Activated T-cell treated with anti-CD3 and anti-CD28 coated beads, Interleukin-2, amount 50 U/mL, for 72 hours (primary cell): ENCODE data around the gene MYRIP. TPM values are rescaled to one million over a fixed set of nuclear protein-coding genes. Genes with fewer than 3 reads are reported as not detected.
"Not testable (repeated sequence)": the region's sequence is repeated elsewhere in the genome, so short reads cannot be mapped to it uniquely, and the experiment has no call there.

Source experiments
- ATAC-seq, 2 donors: fragments of 150-1000 bp; cut with Tn5 transposase; replicated peaks in 1 of 2; 2 replicates each; pipeline ENCODE4 v1.10.0; 2021; ENCODE audit warnings: moderate library complexity in 2 of 2, mild to moderate bottlenecking in 1 of 2
- DNase-seq, 2 donors: peaks; one replicate each; pipeline ENCODE4 v3.0.0; 2021 to 2022; ENCODE audit warnings: mixed read lengths in 1 of 2
- H3K27ac Mint-ChIP-seq: one replicate; pipeline ENCODE4 v1.8.0; 2022; ENCODE audit warnings: mild to moderate bottlenecking, moderate library complexity, mixed read lengths
- H3K27me3 Mint-ChIP-seq: one replicate; pipeline ENCODE4 v1.8.0; 2022; ENCODE audit warnings: low read depth, mixed read lengths
- H3K36me3 Mint-ChIP-seq, 2 donors: one replicate each; pipeline ENCODE4 v1.8.0; 2022; ENCODE audit warnings: mixed read lengths in 2 of 2, mild to moderate bottlenecking in 1 of 2; ENCODE audit not compliant: insufficient read depth in 2 of 2
- H3K4me1 Mint-ChIP-seq: one replicate; pipeline ENCODE4 v1.8.0; 2022; ENCODE audit warnings: low read depth, mixed read lengths
- H3K4me3 Mint-ChIP-seq, 2 donors: one replicate each; pipeline ENCODE4 v1.8.0; 2022; ENCODE audit warnings: mild to moderate bottlenecking in 2 of 2, mixed read lengths in 2 of 2, moderate library complexity in 2 of 2
- H3K9me3 Mint-ChIP-seq, 2 donors: one replicate each; pipeline ENCODE4 v1.8.0; 2022; ENCODE audit warnings: mixed read lengths in 2 of 2
- total RNA-seq, 2 donors: library from RNA; stranded (reverse); gene quantifications; one replicate each; pipeline ENCODE4 v1.2.3, GENCODE V29; 2022

Gene MYRIP
- total RNA-seq, 2 donors from 2014 or later = not detected

DNA sequence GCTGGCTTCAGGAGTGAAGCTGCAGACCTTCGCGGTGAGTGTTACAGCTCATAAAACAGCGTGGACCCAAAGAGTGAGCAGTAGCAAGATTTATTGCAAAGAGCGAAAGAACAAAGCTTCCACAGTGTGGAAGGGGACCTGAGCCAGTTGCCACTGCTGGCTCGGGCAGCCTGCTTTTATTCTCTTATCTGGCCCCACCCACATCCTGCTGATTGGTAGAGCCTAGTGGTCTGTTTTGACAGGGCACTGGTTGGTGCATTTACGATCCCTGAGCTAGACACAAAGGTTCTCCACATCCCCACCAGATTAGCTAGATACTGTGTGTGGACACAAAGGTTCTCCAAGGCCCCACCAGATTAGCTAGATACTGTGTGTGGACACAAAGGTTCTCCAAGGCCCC lies 267.7 kb downstream of the MYRIP start:
- not testable (repeated sequence) for H3K4me1 Mint-ChIP-seq, H3K4me3 Mint-ChIP-seq, H3K36me3 Mint-ChIP-seq, ATAC-seq, H3K27ac Mint-ChIP-seq, DNase-seq, H3K9me3 Mint-ChIP-seq
- peaks cover 16% of the 10 kb centered on the region for H3K27me3 Mint-ChIP-seq

DNA sequence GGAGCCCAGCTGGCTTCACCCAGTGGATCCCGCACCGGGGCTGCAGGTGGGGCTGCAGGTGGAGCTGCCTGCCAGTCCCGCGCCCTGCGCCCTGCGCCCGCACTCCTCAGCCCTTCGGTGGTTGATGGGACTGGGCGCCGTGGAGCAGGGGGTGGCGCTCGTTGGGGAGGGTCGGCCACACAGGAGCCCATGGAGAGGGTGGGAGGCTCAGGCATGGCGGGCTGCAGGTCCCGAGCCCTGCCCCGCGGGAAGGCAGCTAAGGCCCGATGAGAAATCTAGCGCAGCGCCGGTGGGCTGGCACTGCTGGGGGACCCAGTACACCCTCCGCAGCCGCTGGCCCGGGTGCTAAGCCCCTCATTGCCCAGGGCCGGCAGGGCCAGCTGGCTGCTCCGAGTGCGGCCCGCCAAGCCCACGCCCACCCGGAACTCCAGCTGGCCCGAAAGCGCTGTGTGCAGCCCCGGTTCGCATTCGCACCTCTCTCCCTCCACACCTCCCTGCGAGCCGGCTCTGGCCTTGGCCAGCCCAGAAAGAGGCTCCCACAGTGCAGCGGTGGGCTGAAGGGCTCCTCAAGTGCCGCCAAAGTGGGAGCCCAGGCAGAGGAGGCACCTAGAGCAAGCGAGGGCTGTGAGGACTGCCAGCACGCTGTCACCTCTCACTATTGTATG lies 268.6 kb downstream of the MYRIP start:
- H3K4me3 Mint-ChIP-seq, DNase-seq, H3K27ac Mint-ChIP-seq, ATAC-seq, H3K9me3 Mint-ChIP-seq, H3K36me3 Mint-ChIP-seq, H3K4me1 Mint-ChIP-seq: not testable (repeated sequence)
- H3K27me3 Mint-ChIP-seq = peaks cover 15% of the 10 kb centered on the region

GRCh38 chr3:40078590-40078989 lies 269.2 kb downstream of the MYRIP start:
- H3K27ac Mint-ChIP-seq = no peak overlapping the region
- H3K4me3 Mint-ChIP-seq = no peak overlapping the region

GRCh38 chr3:40079203-40079846 lies 269.9 kb downstream of the MYRIP start:
- no peak for DNase-seq
- no peak overlapping the region for H3K4me3 Mint-ChIP-seq
- H3K4me1 Mint-ChIP-seq = no peaks in the 10 kb centered on the region
- H3K27me3 Mint-ChIP-seq = peaks cover 8% of the 10 kb centered on the region
- no peaks in the 10 kb centered on the region for H3K36me3 Mint-ChIP-seq
- no peak for ATAC-seq
- H3K27ac Mint-ChIP-seq = no peak overlapping the region
- peaks cover 0 to 3% of the 10 kb centered on the region in 2 donors for H3K9me3 Mint-ChIP-seq

More at GRCh38 chr3:40078590-40078989, 269.2 kb downstream of the MYRIP start:
- ATAC-seq (no peak), DNase-seq (no peak)
- no peaks in the 10 kb centered on the region for H3K36me3 Mint-ChIP-seq
- H3K4me1 Mint-ChIP-seq = no peaks in the 10 kb centered on the region
- H3K9me3 Mint-ChIP-seq = peaks cover 0 to 3% of the 10 kb centered on the region in 2 donors
- peaks cover 8% of the 10 kb centered on the region for H3K27me3 Mint-ChIP-seq

- H3K4me1 Mint-ChIP-seq = no peaks in the 10 kb centered on the region
- ATAC-seq = no peak
- H3K4me3 Mint-ChIP-seq = no peak overlapping the region
Observed at GRCh38 chr3:40079847-40080240, 270.4 kb downstream of the MYRIP start.

DNA sequence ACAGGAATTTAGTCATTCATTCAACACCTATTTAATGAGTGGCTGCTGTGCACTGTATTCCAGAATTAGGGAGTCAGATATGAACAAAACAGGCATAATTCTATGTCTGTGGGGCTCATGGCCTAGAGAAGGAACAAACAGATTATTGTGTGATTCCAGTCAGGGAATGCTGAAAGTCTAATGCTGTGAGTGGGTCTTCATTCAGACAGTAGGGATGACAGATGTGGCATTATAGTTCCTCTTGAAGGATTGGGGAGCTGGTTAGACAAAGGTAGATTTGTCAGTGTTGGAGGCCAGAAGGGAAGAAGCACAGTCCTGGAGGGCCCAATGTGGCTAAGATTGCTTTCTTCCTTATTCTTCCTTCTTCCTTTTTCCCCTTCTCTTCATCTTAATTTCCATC lies 273.7 kb downstream of the MYRIP start:
- Mint-ChIP-seq H3K4me1 (no peaks in the 10 kb centered on the region), H3K36me3 (no peaks in the 10 kb centered on the region), H3K4me3 (no peak overlapping the region), H3K9me3 (peaks cover 0 to 3% of the 10 kb centered on the region in 2 donors), H3K27ac (no peak overlapping the region), H3K27me3 (peaks cover 8% of the 10 kb centered on the region)
- DNase-seq = no peak
- no peak for ATAC-seq

More at GRCh38 chr3:40079847-40080240, 270.4 kb downstream of the MYRIP start:
- H3K27ac Mint-ChIP-seq = no peak overlapping the region
- no peaks in the 10 kb centered on the region for H3K36me3 Mint-ChIP-seq
- no peak for DNase-seq
- peaks cover 8% of the 10 kb centered on the region for H3K27me3 Mint-ChIP-seq
- H3K9me3 Mint-ChIP-seq = peaks cover 0 to 3% of the 10 kb centered on the region in 2 donors

- H3K36me3 Mint-ChIP-seq, H3K4me3 Mint-ChIP-seq, H3K27me3 Mint-ChIP-seq, DNase-seq, H3K9me3 Mint-ChIP-seq, H3K4me1 Mint-ChIP-seq, H3K27ac Mint-ChIP-seq, ATAC-seq: not testable (repeated sequence)
Observed at GRCh38 chr3:40084424-40084823, 275.0 kb downstream of the MYRIP start.

GRCh38 chr3:40086890-40087883 lies 277.8 kb downstream of the MYRIP start:
- no peak for ATAC-seq
- Mint-ChIP-seq H3K4me3 (no peak overlapping the region), H3K27me3 (no peaks in the 10 kb centered on the region), H3K36me3 (no peaks in the 10 kb centered on the region), H3K4me1 (no peaks in the 10 kb centered on the region), H3K9me3 (no peaks in the 10 kb centered on the region), H3K27ac (no peak overlapping the region)
- no peak for DNase-seq

DNA sequence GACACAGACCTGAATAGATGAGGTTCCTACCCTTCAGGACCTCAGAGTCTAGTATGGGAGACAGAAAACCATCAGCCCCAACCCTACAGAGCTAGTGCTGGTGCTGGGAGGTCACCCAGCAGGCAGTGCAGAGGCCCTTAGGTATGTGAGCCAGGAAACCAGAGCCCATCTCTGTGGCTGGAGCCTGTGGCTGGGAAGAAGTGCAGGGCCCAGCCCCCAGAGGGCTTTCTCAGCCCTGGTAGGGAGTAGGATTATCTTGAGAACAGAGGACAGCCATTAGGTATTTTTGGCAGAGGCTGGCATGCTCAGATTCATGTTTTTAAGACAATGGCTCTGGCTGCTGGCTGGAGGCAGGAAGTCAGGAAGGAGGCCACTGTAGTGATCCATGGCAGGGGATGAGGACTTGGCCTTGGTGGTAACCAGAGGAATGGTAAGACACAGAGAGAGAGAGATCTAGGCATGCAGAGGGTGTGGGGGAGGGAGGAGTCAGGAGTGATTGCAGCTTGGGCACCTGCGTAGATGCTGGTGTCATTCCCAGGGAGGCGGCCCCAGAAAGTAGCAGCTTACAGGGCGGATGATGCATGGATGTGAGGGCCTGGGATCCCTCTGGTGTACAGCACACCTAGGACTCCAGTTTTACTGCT lies 279.2 kb downstream of the MYRIP start:
- DNase-seq (no peak), ATAC-seq (no peak)
- H3K36me3 Mint-ChIP-seq = no peaks in the 10 kb centered on the region
- no peak overlapping the region for H3K27ac Mint-ChIP-seq
- H3K9me3 Mint-ChIP-seq = no peaks in the 10 kb centered on the region
- no peaks in the 10 kb centered on the region for H3K27me3 Mint-ChIP-seq
- no peak overlapping the region for H3K4me3 Mint-ChIP-seq
- no peaks in the 10 kb centered on the region for H3K4me1 Mint-ChIP-seq

- no peaks in the 10 kb centered on the region for H3K9me3 Mint-ChIP-seq
- no peaks in the 10 kb centered on the region for H3K4me1 Mint-ChIP-seq
- H3K27ac Mint-ChIP-seq = no peak overlapping the region
- H3K36me3 Mint-ChIP-seq = no peaks in the 10 kb centered on the region
- DNase-seq (no peak), ATAC-seq (no peak)
- H3K4me3 Mint-ChIP-seq = no peak overlapping the region
- peaks cover 7% of the 10 kb centered on the region for H3K27me3 Mint-ChIP-seq
Observed at GRCh38 chr3:40096661-40097111, 287.3 kb downstream of the MYRIP start.

GRCh38 chr3:40097131-40098117 lies 288.0 kb downstream of the MYRIP start:
- DNase-seq (no peak), ATAC-seq (no peak)
- no peaks in the 10 kb centered on the region for H3K4me1 Mint-ChIP-seq
- peaks cover 0 to 2% of the 10 kb centered on the region in 2 donors for H3K9me3 Mint-ChIP-seq
- no peaks in the 10 kb centered on the region for H3K36me3 Mint-ChIP-seq
- no peak overlapping the region for H3K27ac Mint-ChIP-seq
- peaks cover 7% of the 10 kb centered on the region for H3K27me3 Mint-ChIP-seq
- H3K4me3 Mint-ChIP-seq = no peak overlapping the region
